Neural progenitor cell (in vitro differentiated cells): Measurements from ENCODE around the gene ARMH2. TPM values are rescaled to one million over a fixed set of nuclear protein-coding genes. Genes with fewer than 3 reads are reported as not detected.
"Not testable (repeated sequence)": the region's sequence is repeated elsewhere in the genome, so short reads cannot be mapped to it uniquely, and the experiment has no call there.

ENCODE experiments used
- DNase-seq: peaks from one replicate; pipeline ENCODE4 v3.0.0-alpha.2; 2016; ENCODE audit warnings: low spot score
- H2AFZ ChIP-seq: fragments of 200-600 bp; sonication (generic); replicated peaks from 2 replicates; pipeline ENCODE4 v1.6.1; 2016; ENCODE audit warnings: antibody characterized with exemption
- H3F3A ChIP-seq: fragments of 200-600 bp; sonication (generic); 2 replicates; pipeline ENCODE4 v1.6.1; 2016; ENCODE audit warnings: antibody characterized with exemption, low read depth
- H3K27ac ChIP-seq: fragments of 200-600 bp; sonication (generic); 2 replicates; pipeline ENCODE4 v1.5.1; 2016; ENCODE audit warnings: mild to moderate bottlenecking
- H3K27me3 ChIP-seq: fragments of 200-600 bp; sonication (generic); 2 replicates; pipeline ENCODE4 v1.6.1; 2016; ENCODE audit warnings: mild to moderate bottlenecking, moderate library complexity
- H3K36me3 ChIP-seq: fragments of 200-600 bp; sonication (generic); 2 replicates; pipeline ENCODE4 v1.5.1; 2016
- H3K4me1 ChIP-seq: fragments of 200-600 bp; sonication (generic); 2 replicates; pipeline ENCODE4 v1.6.1; 2016; ENCODE audit warnings: mixed run types
- H3K4me2 ChIP-seq: fragments of 200-600 bp; sonication (generic); 2 replicates; pipeline ENCODE4 v1.6.1; 2016
- H3K4me3 ChIP-seq: fragments of 200-600 bp; sonication (generic); 2 replicates; pipeline ENCODE4 v1.5.1; 2016
- H3K79me2 ChIP-seq: fragments of 200-600 bp; sonication (generic); 2 replicates; pipeline ENCODE4 v1.6.1; 2016; ENCODE audit warnings: low read depth
- H3K9ac ChIP-seq: fragments of 200-600 bp; sonication (generic); 2 replicates; pipeline ENCODE4 v1.6.1; 2016
- H3K9me3 ChIP-seq: fragments of 200-600 bp; sonication (generic); 2 replicates; pipeline ENCODE4 v1.5.1; 2016; ENCODE audit warnings: low read depth
- H4K20me1 ChIP-seq: fragments of 200-600 bp; sonication (generic); 2 replicates; pipeline ENCODE4 v1.6.1; 2016; ENCODE audit warnings: low read depth
- H3K27ac Mint-ChIP-seq: 3 replicates; pipeline ENCODE4 v1.8.0; 2021; ENCODE audit warnings: mixed read lengths
- H3K27me3 Mint-ChIP-seq: 2 replicates; pipeline ENCODE4 v1.8.0; 2022; ENCODE audit warnings: low read depth, mild to moderate bottlenecking, inconsistent platforms, moderate library complexity, mixed read lengths; ENCODE audit not compliant: insufficient read depth
- H3K36me3 Mint-ChIP-seq: 3 replicates; pipeline ENCODE4 v1.8.0; 2021; ENCODE audit warnings: mixed read lengths
- H3K4me1 Mint-ChIP-seq: 3 replicates; pipeline ENCODE4 v1.8.0; 2021; ENCODE audit warnings: mixed read lengths
- H3K4me3 Mint-ChIP-seq: 3 replicates; pipeline ENCODE4 v1.8.0; 2021; ENCODE audit warnings: mild to moderate bottlenecking, moderate library complexity, mixed read lengths
- H3K9me3 Mint-ChIP-seq: 3 replicates; pipeline ENCODE4 v1.8.0; 2020; ENCODE audit warnings: mixed read lengths
- CTCF ChIP-seq: fragments of 200-600 bp; sonication (generic); IDR thresholded peaks from 2 replicates; pipeline ENCODE4 v1.5.1; 2017; ENCODE audit warnings: antibody characterized with exemption, mild to moderate bottlenecking
- EZH2 ChIP-seq: fragments of 200-600 bp; sonication (generic); IDR thresholded peaks from 2 replicates; pipeline ENCODE4 v1.6.1; 2017; ENCODE audit warnings: antibody characterized with exemption, mild to moderate bottlenecking, moderate library complexity
- EZH2phosphoT487 ChIP-seq: fragments of 200-600 bp; sonication (generic); IDR thresholded peaks from 2 replicates; pipeline ENCODE4 v1.6.1; 2017; ENCODE audit warnings: antibody characterized with exemption
- total RNA-seq: library from RNA; depleted of rRNA; stranded (reverse); fragments of >200 nt; gene quantifications from 2 replicates; pipeline ENCODE4 v1.2.3, GENCODE V29; 2015; ENCODE audit warnings: low replicate concordance

ARMH2 gene
- total RNA-seq, 1 donor from 2014 or later = not detected

- Mint-ChIP-seq H3K27me3 (no peaks in the 10 kb centered on the region), H3K9me3 (no peaks in the 10 kb centered on the region), H3K36me3 (no peaks in the 10 kb centered on the region), H3K27ac (no peak overlapping the region), H3K4me3 (no peak overlapping the region), H3K4me1 (no peaks in the 10 kb centered on the region)
- no peak overlapping the region for H3K27ac ChIP-seq
- H3K79me2 ChIP-seq = no peaks in the 10 kb centered on the region
- no peak overlapping the region for H3K9ac ChIP-seq
- H3K4me2 ChIP-seq = no peak overlapping the region
- DNase-seq = no peak
- TF ChIP-seq EZH2phosphoT487 (no peak), EZH2 (no peak), CTCF (peak; percentile 31)
- H4K20me1 ChIP-seq = no peaks in the 10 kb centered on the region
- H3K27me3 ChIP-seq = no peaks in the 10 kb centered on the region
- no peak overlapping the region for H3K4me3 ChIP-seq
- no peak overlapping the region for H2AFZ ChIP-seq
- no peaks in the 10 kb centered on the region for H3K4me1 ChIP-seq
- H3K9me3 ChIP-seq = no peaks in the 10 kb centered on the region
- H3F3A ChIP-seq = no peaks in the 10 kb centered on the region
- no peaks in the 10 kb centered on the region for H3K36me3 ChIP-seq
Observed at GRCh38 chr6:24766680-24767462, 31.8 kb downstream of the ARMH2 start.

- not testable (repeated sequence) for H3K36me3 Mint-ChIP-seq, H3K9me3 Mint-ChIP-seq, H3K27me3 Mint-ChIP-seq, H3K4me1 Mint-ChIP-seq, H3K9me3 ChIP-seq, H3K4me1 ChIP-seq, H3K27ac Mint-ChIP-seq, H3K36me3 ChIP-seq, H2AFZ ChIP-seq, DNase-seq, H3K79me2 ChIP-seq, H3K27ac ChIP-seq, H4K20me1 ChIP-seq, H3K4me3 ChIP-seq, H3K4me3 Mint-ChIP-seq, H3K4me2 ChIP-seq, H3K27me3 ChIP-seq, H3F3A ChIP-seq, H3K9ac ChIP-seq
Observed at GRCh38 chr6:24765968-24766367, 32.7 kb downstream of the ARMH2 start.

GRCh38 chr6:24764833-24765828, 33.6 kb downstream of the ARMH2 start:
- H3K4me3 Mint-ChIP-seq, H3F3A ChIP-seq, H3K4me3 ChIP-seq, H3K36me3 ChIP-seq, H3K4me2 ChIP-seq, H3K9ac ChIP-seq, H3K27me3 ChIP-seq, H3K27ac ChIP-seq, H3K79me2 ChIP-seq, H4K20me1 ChIP-seq, H3K9me3 ChIP-seq, DNase-seq, H3K4me1 Mint-ChIP-seq, H3K27me3 Mint-ChIP-seq, H3K4me1 ChIP-seq, H3K36me3 Mint-ChIP-seq, H2AFZ ChIP-seq, H3K9me3 Mint-ChIP-seq: not testable (repeated sequence)
- H3K27ac Mint-ChIP-seq = peak overlapping the region; percentile 12

GRCh38 chr6:24763578-24763977, 35.1 kb downstream of the ARMH2 start:
- no peak overlapping the region for H3K4me3 ChIP-seq
- no peak overlapping the region for H3K4me2 ChIP-seq
- H3K36me3 ChIP-seq = no peaks in the 10 kb centered on the region
- H3K27ac ChIP-seq = no peak overlapping the region
- no peaks in the 10 kb centered on the region for H3K4me1 ChIP-seq
- H3K27me3 ChIP-seq = no peaks in the 10 kb centered on the region
- H3K27ac Mint-ChIP-seq = peak overlapping the region; percentile 15
- no peaks in the 10 kb centered on the region for H3K9me3 ChIP-seq
- no peak for DNase-seq
- no peak for TF ChIP-seq EZH2
- TF ChIP-seq EZH2phosphoT487 = no peak
- TF ChIP-seq CTCF = no peak
- no peaks in the 10 kb centered on the region for H3K36me3 Mint-ChIP-seq
- no peaks in the 10 kb centered on the region for H3F3A ChIP-seq
- no peaks in the 10 kb centered on the region for H3K4me1 Mint-ChIP-seq
- no peak overlapping the region for H2AFZ ChIP-seq
- no peak overlapping the region for H3K4me3 Mint-ChIP-seq
- no peaks in the 10 kb centered on the region for H3K9me3 Mint-ChIP-seq
- H3K79me2 ChIP-seq = no peaks in the 10 kb centered on the region
- H4K20me1 ChIP-seq = no peaks in the 10 kb centered on the region
- no peak overlapping the region for H3K9ac ChIP-seq
- H3K27me3 Mint-ChIP-seq = peaks cover 3% of the 10 kb centered on the region
